HepG2 (cell line): ENCODE measurements around the gene STRIT1. TPM values are rescaled to one million over a fixed set of nuclear protein-coding genes. Genes with fewer than 3 reads are reported as not detected.

Experiments used
- ATAC-seq: fragments of 200-7000 bp; cut with Tn5 transposase; 3 replicates; pipeline ENCODE4 v1.9.1; 2020; ENCODE audit warnings: mild to moderate bottlenecking, moderate library complexity
- BruUV-seq: library from RNA; stranded (reverse); fragments of 400-500 nt; replicated peaks from 2 replicates; lab custom pipeline; 2021; lab: Mats Ljungman, UMichigan
- CTCF ChIA-PET: fragments of 300-600 bp; formaldehyde crosslinking; extraction: SDS; loops from one replicate; lab custom pipeline; 2021; ENCODE audit warnings: low total read pairs, inconsistent platforms, low intra/inter-chr PET ratio; lab: Yijun Ruan, JAX
- POLR2A ChIA-PET: fragments of 350-600 bp; sonication (Branson Sonifier 250); formaldehyde crosslinking; loops from one replicate; lab custom pipeline; 2020; ENCODE audit warnings: antibody characterized with exemption, inconsistent platforms; lab: Yijun Ruan, JAX
- DNase-seq: peaks from one replicate; pipeline ENCODE4 v3.0.0-alpha.2; 2015; ENCODE audit warnings: low spot score
- FAIRE-seq: peaks from 3 replicates; lab custom pipeline; 2011; peaks lifted over from hg19 to GRCh38; lab: Jason Lieb, UNC
- H2AFZ ChIP-seq: one replicate; pipeline ENCODE4 v1.6.1; 2011; ENCODE audit warnings: low read length, inconsistent platforms
- H3K27ac ChIP-seq: fragments of 300-600 bp; 3 replicates; pipeline ENCODE4 v1.8.0; 2011; ENCODE audit warnings: mixed run types, mild to moderate bottlenecking, mixed read lengths, low read length, inconsistent platforms; ENCODE audit not compliant: insufficient read depth; ENCODE audit errors: extremely low read length
- H3K27me3 ChIP-seq, 2 experiments: fragments of 200-600 bp in 1 of 2; 2 replicates in 1 of 2; 3 replicates in 1 of 2; pipeline versions ENCODE4 v1.6.0 to v1.8.0; 2011; ENCODE audit warnings: low read length in 2 of 2, mild to moderate bottlenecking in 2 of 2, moderate library complexity in 2 of 2, inconsistent platforms in 1 of 2; ENCODE audit not compliant: insufficient read depth in 2 of 2, control insufficient read depth in 1 of 2
- H3K36me3 ChIP-seq, 2 experiments: fragments of 200-600 bp in 1 of 2; replicated peaks in 1 of 2; 2 replicates in 1 of 2; 3 replicates in 1 of 2; pipeline versions ENCODE4 v1.5.1 to v1.8.0; 2011; ENCODE audit warnings: low read length in 2 of 2, inconsistent platforms in 1 of 2; ENCODE audit not compliant: insufficient read depth in 2 of 2, control insufficient read depth in 1 of 2
- H3K4me1 ChIP-seq: 2 replicates; pipeline ENCODE4 v1.5.1; 2012; ENCODE audit warnings: low read length, inconsistent platforms; ENCODE audit not compliant: insufficient read depth
- H3K4me2 ChIP-seq: 2 replicates; pipeline ENCODE4 v1.6.0; 2011; ENCODE audit warnings: low read depth, low read length, inconsistent platforms
- H3K4me3 ChIP-seq, 3 experiments: fragments of 200-600 bp in 1 of 3; sonication (generic), shearing (Covaris generic) in 1 of 3; replicated peaks in 1 of 3; 2 replicates each; pipeline ENCODE4 v1.5.1; 2011 to 2016; ENCODE audit warnings: low read length in 3 of 3, inconsistent platforms in 2 of 3, low read depth in 2 of 3, mild to moderate bottlenecking in 2 of 3, control low read depth in 1 of 3, mixed read lengths in 1 of 3; ENCODE audit not compliant: insufficient read depth in 1 of 3
- H3K79me2 ChIP-seq: one replicate; pipeline ENCODE4 v1.6.1; 2011; ENCODE audit warnings: low read length, inconsistent platforms; ENCODE audit not compliant: insufficient read depth
- H3K9ac ChIP-seq: 2 replicates; pipeline ENCODE4 v1.6.0; 2011; ENCODE audit warnings: mild to moderate bottlenecking, low read depth, low read length, inconsistent platforms; ENCODE audit not compliant: insufficient read depth
- H3K9me3 ChIP-seq: 2 replicates; pipeline ENCODE4 v1.5.1; 2012; ENCODE audit warnings: mild to moderate bottlenecking, low read length
- H4K20me1 ChIP-seq: 2 replicates; pipeline ENCODE4 v1.6.0; 2011; ENCODE audit warnings: inconsistent platforms, mild to moderate bottlenecking, low read length, moderate library complexity; ENCODE audit not compliant: insufficient read depth
- AHR ChIP-seq: IDR thresholded peaks from 2 replicates; pipeline ENCODE4 v1.6.1; 2018; ENCODE audit warnings: missing genetic modification reagents, missing compliant biosample characterization
- ATF6 ChIP-seq: sonication (generic); formaldehyde crosslinking; conservative IDR thresholded peaks from 2 replicates; pipeline ENCODE4 v1.4.0; 2020; ENCODE audit warnings: missing genetic modification reagents
- EP300 ChIP-seq, 3 experiments: sonication (generic) in 1 of 3; formaldehyde crosslinking in 1 of 3; IDR thresholded peaks; 2 replicates each; pipeline versions ENCODE4 v1.5.1 to v1.6.1; 2011 to 2020; ENCODE audit warnings: low read depth in 2 of 3, low read length in 2 of 3, borderline replicate concordance in 1 of 3, improper control_type of control experiment in 1 of 3, mild to moderate bottlenecking in 1 of 3, missing genetic modification reagents in 1 of 3, moderate library complexity in 1 of 3
- FLYWCH1 ChIP-seq: sonication (generic); formaldehyde crosslinking; IDR thresholded peaks from 2 replicates; pipeline ENCODE4 v1.8.1; 2023; ENCODE audit warnings: mild to moderate bottlenecking, missing genetic modification reagents
- HNRNPLL ChIP-seq: fragments of 200-400 bp; formaldehyde crosslinking; IDR thresholded peaks from 2 replicates; pipeline ENCODE4 v1.6.1; 2017; ENCODE audit warnings: mild to moderate bottlenecking, low read depth, low read length; ENCODE audit not compliant: poor library complexity, severe bottlenecking
- KAT2B ChIP-seq: fragments of 150-350 bp; IDR thresholded peaks from 2 replicates; pipeline ENCODE4 v1.6.1; 2014; ENCODE audit warnings: low read depth, low read length, borderline replicate concordance
- KAT8 ChIP-seq: IDR thresholded peaks from 2 replicates; pipeline ENCODE4 v1.6.1; 2016; ENCODE audit warnings: missing genetic modification reagents, missing compliant biosample characterization
- KLF9 ChIP-seq: IDR thresholded peaks from 2 replicates; pipeline ENCODE4 v1.6.1; 2016; ENCODE audit warnings: low read depth
- NBN ChIP-seq: fragments of 450-650 bp; conservative IDR thresholded peaks from 2 replicates; pipeline ENCODE4 v1.6.1; 2017
- NFE2L2 ChIP-seq: fragments of 150-350 bp; IDR thresholded peaks from 2 replicates; pipeline ENCODE4 v1.6.1; 2014; ENCODE audit warnings: low read length
- POGK ChIP-seq: sonication (generic); formaldehyde crosslinking; conservative IDR thresholded peaks from 2 replicates; pipeline ENCODE4 v1.8.0; 2022; ENCODE audit warnings: mild to moderate bottlenecking, moderate library complexity, missing genetic modification reagents
- RXRA ChIP-seq: sonication (generic); formaldehyde crosslinking; IDR thresholded peaks from 2 replicates; pipeline ENCODE4 v1.5.1; 2020; ENCODE audit warnings: missing genetic modification reagents
- TOPORS ChIP-seq: sonication (generic); formaldehyde crosslinking; IDR thresholded peaks from 2 replicates; pipeline ENCODE4 v1.8.0; 2023; ENCODE audit warnings: mild to moderate bottlenecking, missing genetic modification reagents
- ZNF510 ChIP-seq: sonication (generic); formaldehyde crosslinking; IDR thresholded peaks from 2 replicates; pipeline ENCODE4 v1.4.0; 2020; ENCODE audit warnings: low read depth, mild to moderate bottlenecking, missing genetic modification reagents
- ZNF572 ChIP-seq: sonication (generic); formaldehyde crosslinking; IDR thresholded peaks from 2 replicates; pipeline ENCODE4 v1.5.1; 2020; ENCODE audit warnings: mild to moderate bottlenecking, missing genetic modification reagents
- ZNF7 ChIP-seq: IDR thresholded peaks from 2 replicates; pipeline ENCODE4 v1.6.1; 2016; ENCODE audit warnings: missing biosample characterization, missing genetic modification reagents
- ZNF710 ChIP-seq: sonication (generic); formaldehyde crosslinking; IDR thresholded peaks from 2 replicates; pipeline ENCODE4 v1.5.0; 2020; ENCODE audit warnings: mild to moderate bottlenecking, missing genetic modification reagents, borderline replicate concordance
- ZNF784 ChIP-seq: sonication (generic); formaldehyde crosslinking; IDR thresholded peaks from 2 replicates; pipeline ENCODE4 v1.5.1; 2020; ENCODE audit warnings: missing genetic modification reagents, mild to moderate bottlenecking, borderline replicate concordance
- ZSCAN31 ChIP-seq: sonication (generic); formaldehyde crosslinking; IDR thresholded peaks from 2 replicates; pipeline ENCODE4 v1.5.0; 2020; ENCODE audit warnings: low read depth, mild to moderate bottlenecking, missing genetic modification reagents
- WGBS: methylation state at CpG from one replicate; pipeline ENCODE4 v1.1.6; 2017; ENCODE audit warnings: low lambda C conversion rate; 5-methylcytosine and 5-hydroxymethylcytosine counted together
- in situ Hi-C: cut with HindIII; loops from 2 replicates; pipeline ENCODE4 v1.10.0; 2017; ENCODE audit warnings: low pct_unique_long_range_greater_than_20kb; ENCODE audit not compliant: extremely low pct_ligation_motif_present
- intact Hi-C: fragments of 100-400 bp; cut with micrococcal nuclease; formaldehyde crosslinking; loops from one replicate; pipeline ENCODE4 v1.10.0; 2022; ENCODE audit not compliant: unreplicated experiment
- polyA plus RNA-seq, 8 experiments: library from polyadenylated mRNA; depleted of rRNA in 3 of 8; stranded (reverse) in 7 of 8; unstranded in 1 of 8; fragments of >200 nt; fragmentation: Illumina TruSeq in 4 of 8; extraction: Trizol in 4 of 8; gene quantifications; 2 replicates each; pipeline versions ENCODE4 v1.2.1 to v1.2.3, GENCODE V29; 2011 to 2016; ENCODE audit warnings: low read depth in 4 of 8, missing spikeins in 1 of 8, mixed read lengths in 1 of 8; ENCODE audit not compliant: insufficient read depth in 1 of 8
- total RNA-seq, 5 experiments: library from RNA; depleted of rRNA; stranded (reverse); fragments of >200 nt; fragmentation: Illumina TruSeq; extraction: Trizol; gene quantifications; 2 replicates each; pipeline ENCODE4 v1.2.3, GENCODE V29; 2016; ENCODE audit warnings: low read depth in 1 of 5

Gene STRIT1
- total and polyA plus RNA-seq, 2 of the 13 experiments (the other 11 are each of a cell fraction or from before 2014, with no cell fraction given), result not detected

GRCh38 chr3:155316426-155316825 lies 22.9 kb upstream of the STRIT1 start (continued):
- TF ChIP-seq POGK (CRISPR knock-in tag), result no peak
- no peak for TF ChIP-seq ATF6 (CRISPR knock-in tag)
- TF ChIP-seq ZNF7 (CRISPR knock-in tag), result no peak
- no peak for TF ChIP-seq TOPORS
- TF ChIP-seq ZNF572 (CRISPR knock-in tag), result no peak
- no peak for TF ChIP-seq KAT8 (CRISPR knock-in tag)
- no peak for TF ChIP-seq RXRA
- no peak for TF ChIP-seq KLF9 (CRISPR knock-in tag)

- Histone ChIP-seq H4K20me1 (no peaks in the 10 kb centered on the region), H3K4me1 (no peaks in the 10 kb centered on the region), H3K4me3 (no peak overlapping the region), H3K4me2 (no peak overlapping the region), H3K27ac (no peak overlapping the region), H3K9me3 (no peaks in the 10 kb centered on the region), H3K36me3 (no peaks in the 10 kb centered on the region), H2AFZ (no peak overlapping the region), H3K27me3 (no peaks in the 10 kb centered on the region), H3K9ac (no peak overlapping the region), H3K79me2 (no peaks in the 10 kb centered on the region)
- no peak for FAIRE-seq
- intact Hi-C loops, result no loop called here
- no peak for DNase-seq
- ChIA-PET POLR2A (no interaction called here), CTCF (no interaction called here)
- WGBS, result 37% methylated on average over 2 of the region's 2 CpGs
- no peak for ATAC-seq
- BruUV-seq, result no TSS peak
- in situ Hi-C loops, result loop anchor here (25.0 kb wide), 1 partner anchor 552 kb away; no protein-coding TSS in a partner anchor
- TF ChIP-seq AHR (no peak), HNRNPLL (no peak), FLYWCH1 (CRISPR knock-in tag) (no peak), ZNF510 (CRISPR knock-in tag) (no peak), EP300 (IDR thresholded peaks at IDR 0.05; ENCODE audit: low read depth in 2 of 2, low read length in 2 of 2) (no peak), EP300 (CRISPR knock-in tag; IDR thresholded peaks at IDR 0.05; ENCODE audit: borderline replicate concordance) (no peak), NBN (no peak), ZSCAN31 (CRISPR knock-in tag) (no peak), ZNF784 (CRISPR knock-in tag) (no peak), KAT2B (no peak), ZNF710 (CRISPR knock-in tag) (no peak), NFE2L2 (no peak)
These were observed 20.4 kb upstream of the STRIT1 start for GRCh38 chr3:155313916-155314315.
